Measurements from ENCODE around the gene GNG8. TPM values are rescaled to one million over a fixed set of nuclear protein-coding genes. Genes with fewer than 3 reads are reported as not detected.
A peak's percentile ranks its signal among the peaks of the same experiment; 100 is the strongest.

The GNG8 gene
- total RNA-seq, 1 experiment from 2014 or later, result not detected

DNA sequence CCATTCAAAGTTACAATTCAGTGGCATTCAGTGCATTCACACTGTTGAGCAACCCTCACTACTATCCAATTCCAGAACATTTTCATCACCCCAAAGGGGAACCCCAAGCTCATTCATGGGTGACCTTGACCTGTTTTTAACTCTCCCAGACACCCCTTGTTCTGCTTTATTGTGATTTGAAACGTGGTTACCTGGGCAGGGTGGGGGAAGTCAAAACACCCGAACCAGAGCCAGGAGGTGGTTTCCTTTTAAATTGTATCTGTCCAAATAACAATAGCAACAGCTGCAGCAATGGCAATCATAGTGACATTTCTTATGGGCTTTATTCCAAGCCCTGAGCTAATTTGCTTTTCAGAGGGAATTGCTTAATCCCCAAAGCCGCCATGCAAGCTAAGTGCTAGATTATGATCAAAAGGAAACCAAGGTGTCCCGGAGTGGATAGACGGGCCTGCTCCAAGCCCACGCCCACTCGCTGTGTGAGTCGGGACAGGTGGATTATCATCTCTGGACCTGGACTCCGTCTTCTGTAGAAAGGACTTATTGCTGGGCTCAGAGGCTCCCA lies 17.3 kb downstream of the GNG8 start:
- peaks cover 15% of the 10 kb centered on the region for H3K4me1 ChIP-seq (ENCODE audit: insufficient read depth, low read length, poor library complexity, severe bottlenecking)
- no peaks in the 10 kb centered on the region for H3K27me3 ChIP-seq (replicated peaks; ENCODE audit: insufficient read depth, low read depth, low read length, poor library complexity)
- H3K36me3 ChIP-seq (ENCODE audit: insufficient read depth, low read length, poor library complexity, severe bottlenecking), result no peaks in the 10 kb centered on the region
- no peak overlapping the region for H3K27ac ChIP-seq (ENCODE audit: low read depth, low read length, poor library complexity, severe bottlenecking)
- peak; percentile 62 for DNase-seq (ENCODE audit: low spot score)
- no peaks in the 10 kb centered on the region for H3K9me3 ChIP-seq (ENCODE audit: low read depth, low read length, poor library complexity, severe bottlenecking)
- ChIA-PET POLR2A (ENCODE audit: low non-redundant PET) (no interaction called here), CTCF (interaction anchor here (0.6 to 0.9 kb wide), 2 partner anchors 13 to 75 kb away, joined by 3 to 5 read pairs; no protein-coding TSS in a partner anchor)
- intact Hi-C loops (cut with micrococcal nuclease; ENCODE audit: unreplicated experiment), result no loop called here
- no TSS peak for BruUV-seq (replicated peaks)
- no peak overlapping the region for H3K4me3 ChIP-seq (ENCODE audit: low read depth, low read length, poor library complexity, severe bottlenecking)
- TF ChIP-seq, protein P1, sequence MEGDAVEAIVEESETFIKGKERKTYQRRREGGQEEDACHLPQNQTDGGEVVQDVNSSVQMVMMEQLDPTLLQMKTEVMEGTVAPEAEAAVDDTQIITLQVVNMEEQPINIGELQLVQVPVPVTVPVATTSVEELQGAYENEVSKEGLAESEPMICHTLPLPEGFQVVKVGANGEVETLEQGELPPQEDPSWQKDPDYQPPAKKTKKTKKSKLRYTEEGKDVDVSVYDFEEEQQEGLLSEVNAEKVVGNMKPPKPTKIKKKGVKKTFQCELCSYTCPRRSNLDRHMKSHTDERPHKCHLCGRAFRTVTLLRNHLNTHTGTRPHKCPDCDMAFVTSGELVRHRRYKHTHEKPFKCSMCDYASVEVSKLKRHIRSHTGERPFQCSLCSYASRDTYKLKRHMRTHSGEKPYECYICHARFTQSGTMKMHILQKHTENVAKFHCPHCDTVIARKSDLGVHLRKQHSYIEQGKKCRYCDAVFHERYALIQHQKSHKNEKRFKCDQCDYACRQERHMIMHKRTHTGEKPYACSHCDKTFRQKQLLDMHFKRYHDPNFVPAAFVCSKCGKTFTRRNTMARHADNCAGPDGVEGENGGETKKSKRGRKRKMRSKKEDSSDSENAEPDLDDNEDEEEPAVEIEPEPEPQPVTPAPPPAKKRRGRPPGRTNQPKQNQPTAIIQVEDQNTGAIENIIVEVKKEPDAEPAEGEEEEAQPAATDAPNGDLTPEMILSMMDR (conservative IDR thresholded peaks at IDR 0.05; ENCODE audit: low read depth, low read length), result no peak
- no peak for TF ChIP-seq EZH2 (IDR thresholded peaks at IDR 0.05; ENCODE audit: borderline replicate concordance, low read depth, low read length, poor library complexity, severe bottlenecking)

DNA sequence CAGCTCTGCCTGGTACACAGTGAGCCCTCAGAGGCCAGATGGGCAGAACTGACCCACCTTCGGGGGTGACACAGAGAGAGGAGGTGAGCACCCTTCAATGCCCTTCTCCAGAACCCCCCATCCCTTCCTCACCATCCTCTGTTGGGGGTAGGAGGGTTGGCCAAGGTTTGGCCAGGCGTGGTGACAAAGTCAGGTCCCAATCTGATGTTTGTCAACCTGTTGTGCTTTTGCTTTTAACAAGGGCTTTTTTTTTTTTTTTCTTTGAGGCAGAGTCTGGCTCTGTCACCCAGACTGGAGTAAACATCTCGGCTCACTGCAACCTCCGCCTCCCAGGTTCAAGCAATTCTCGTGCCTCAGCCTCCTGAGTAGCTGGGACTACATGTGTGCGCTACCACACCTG lies 18.4 kb downstream of the GNG8 start:
- no peak for DNase-seq (ENCODE audit: low spot score)
- H3K27me3 ChIP-seq (replicated peaks; ENCODE audit: insufficient read depth, low read depth, low read length, poor library complexity), result no peaks in the 10 kb centered on the region
- H3K9me3 ChIP-seq (ENCODE audit: low read depth, low read length, poor library complexity, severe bottlenecking), result no peaks in the 10 kb centered on the region
- no peak for TF ChIP-seq EZH2 (IDR thresholded peaks at IDR 0.05; ENCODE audit: borderline replicate concordance, low read depth, low read length, poor library complexity, severe bottlenecking)
- TF ChIP-seq, protein P1 (conservative IDR thresholded peaks at IDR 0.05; ENCODE audit: low read depth, low read length), result no peak
- H3K4me1 ChIP-seq (ENCODE audit: insufficient read depth, low read length, poor library complexity, severe bottlenecking), result peaks cover 15% of the 10 kb centered on the region
- intact Hi-C loops (cut with micrococcal nuclease; ENCODE audit: unreplicated experiment), result no loop called here
- CTCF ChIA-PET, result interaction anchor here (0.5 to 4.8 kb wide), 4 partner anchors 14 to 865 kb away, joined by 4 to 35 read pairs (median 4); partner anchors contain the start of gene DACT3
- no peaks in the 10 kb centered on the region for H3K36me3 ChIP-seq (ENCODE audit: insufficient read depth, low read length, poor library complexity, severe bottlenecking)
- BruUV-seq (replicated peaks), result no TSS peak
- H3K4me3 ChIP-seq (ENCODE audit: low read depth, low read length, poor library complexity, severe bottlenecking), result no peak overlapping the region
- POLR2A ChIA-PET (ENCODE audit: low non-redundant PET), result no interaction called here
- H3K27ac ChIP-seq (ENCODE audit: low read depth, low read length, poor library complexity, severe bottlenecking), result no peak overlapping the region

DNA sequence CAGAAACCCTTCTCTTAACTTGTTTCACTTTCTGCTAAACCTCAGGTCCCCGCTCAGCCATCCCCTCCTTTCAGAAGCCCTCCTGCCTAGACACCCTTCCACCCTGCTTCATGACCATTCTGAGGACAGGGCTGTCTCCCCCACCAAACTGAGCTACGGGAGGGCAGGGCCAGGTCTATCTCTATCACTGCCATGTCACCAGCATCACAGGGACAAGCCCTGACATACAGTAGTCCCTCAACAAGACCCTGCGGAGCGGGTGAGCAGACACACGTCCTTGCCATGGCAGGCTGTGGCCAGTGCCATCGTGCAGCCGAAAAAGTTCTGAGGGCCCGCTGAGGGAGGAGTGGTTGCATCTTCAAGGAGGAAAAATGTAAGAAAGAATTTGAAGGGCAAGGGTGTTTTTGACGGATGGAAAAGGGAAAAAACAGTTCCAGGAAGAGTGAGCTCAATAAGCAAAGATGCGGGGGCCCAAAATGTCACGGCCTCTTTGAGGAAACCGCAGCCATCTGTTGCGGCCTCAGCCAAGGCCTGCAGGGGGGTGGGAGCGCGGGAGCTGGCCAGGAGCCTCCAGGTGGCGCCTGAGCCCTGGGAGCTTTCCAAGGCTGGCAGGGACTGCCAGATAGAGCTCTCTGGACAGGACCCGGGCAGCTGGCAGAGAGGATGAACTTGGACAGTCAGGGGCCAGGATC lies 19.2 kb downstream of the GNG8 start:
- no TSS peak for BruUV-seq (replicated peaks)
- no peak for DNase-seq (ENCODE audit: low spot score)
- no peaks in the 10 kb centered on the region for H3K36me3 ChIP-seq (ENCODE audit: insufficient read depth, low read length, poor library complexity, severe bottlenecking)
- H3K9me3 ChIP-seq (ENCODE audit: low read depth, low read length, poor library complexity, severe bottlenecking), result no peaks in the 10 kb centered on the region
- CTCF ChIA-PET, result interaction anchor here (0.5 to 4.8 kb wide), 4 partner anchors 45 to 866 kb away, joined by 4 to 35 read pairs (median 4); partner anchors contain the start of gene DACT3
- peaks cover 15% of the 10 kb centered on the region for H3K4me1 ChIP-seq (ENCODE audit: insufficient read depth, low read length, poor library complexity, severe bottlenecking)
- TF ChIP-seq, protein P1 (conservative IDR thresholded peaks at IDR 0.05; ENCODE audit: low read depth, low read length), result peak; percentile 54
- no peak for TF ChIP-seq EZH2 (IDR thresholded peaks at IDR 0.05; ENCODE audit: borderline replicate concordance, low read depth, low read length, poor library complexity, severe bottlenecking)
- POLR2A ChIA-PET (ENCODE audit: low non-redundant PET), result no interaction called here
- no peaks in the 10 kb centered on the region for H3K27me3 ChIP-seq (replicated peaks; ENCODE audit: insufficient read depth, low read depth, low read length, poor library complexity)
- H3K27ac ChIP-seq (ENCODE audit: low read depth, low read length, poor library complexity, severe bottlenecking), result no peak overlapping the region
- no peak overlapping the region for H3K4me3 ChIP-seq (ENCODE audit: low read depth, low read length, poor library complexity, severe bottlenecking)
- intact Hi-C loops (cut with micrococcal nuclease; ENCODE audit: unreplicated experiment), result no loop called here
